Subcutaneous abdominal adipose tissue (tissue), 5 donors: ENCODE measurements around the gene PARP1.

Experiments
- H3K27ac ChIP-seq: one replicate; pipeline ENCODE4 v1.7.0; 2013; ENCODE audit warnings: low read depth, mild to moderate bottlenecking, inconsistent platforms, low read length, moderate library complexity
- H3K27me3 ChIP-seq, 5 donors: one replicate each; pipeline ENCODE4 v1.7.0; 2013; ENCODE audit warnings: low read length in 5 of 5, inconsistent platforms in 1 of 5; ENCODE audit not compliant: control insufficient read depth in 5 of 5, insufficient read depth in 4 of 5
- H3K36me3 ChIP-seq, 5 donors: one replicate each; pipeline ENCODE4 v1.7.0; 2013; ENCODE audit warnings: low read length in 5 of 5; ENCODE audit not compliant: control insufficient read depth in 5 of 5, insufficient read depth in 5 of 5
- H3K4me1 ChIP-seq, 5 donors: one replicate each; pipeline ENCODE4 v1.7.0; 2013; ENCODE audit warnings: low read length in 5 of 5, mild to moderate bottlenecking in 3 of 5, moderate library complexity in 1 of 5; ENCODE audit not compliant: control insufficient read depth in 5 of 5, insufficient read depth in 5 of 5
- H3K4me3 ChIP-seq, 5 donors: one replicate each; pipeline ENCODE4 v1.7.0; 2013; ENCODE audit warnings: low read length in 5 of 5, low read depth in 1 of 5
- H3K9ac ChIP-seq, 5 donors: one replicate each; pipeline ENCODE4 v1.7.0; 2013; ENCODE audit warnings: low read length in 5 of 5, mild to moderate bottlenecking in 4 of 5, moderate library complexity in 3 of 5
- H3K9me3 ChIP-seq, 5 donors: one replicate each; pipeline ENCODE4 v1.7.0; 2013; ENCODE audit warnings: low read length in 5 of 5; ENCODE audit not compliant: control insufficient read depth in 5 of 5
- donor health status: healthy.
- donor health status: healthy.
- donor health status: healthy.
- donor health status: healthy.
- donor health status: healthy.

PARP1 gene

GRCh38 chr1:226322986-226323385 is 84.9 kb downstream of the PARP1 start:
- no peak overlapping the region for H3K4me3 ChIP-seq
- no peaks in the 10 kb centered on the region for H3K36me3 ChIP-seq
- no peaks in the 10 kb centered on the region for H3K9me3 ChIP-seq
- no peak overlapping the region for H3K27ac ChIP-seq
- no peaks in the 10 kb centered on the region for H3K4me1 ChIP-seq
- no peak overlapping the region for H3K9ac ChIP-seq
- H3K27me3 ChIP-seq, result peaks cover 0 to 4% (median 0%) of the 10 kb centered on the region in 5 donors

GRCh38 chr1:226320930-226321329 is 87.0 kb downstream of the PARP1 start:
- Histone ChIP-seq H3K27me3 (peaks cover 0 to 4% (median 0%) of the 10 kb centered on the region in 5 donors), H3K9ac (no peak overlapping the region), H3K4me1 (no peaks in the 10 kb centered on the region), H3K36me3 (no peaks in the 10 kb centered on the region), H3K4me3 (no peak overlapping the region), H3K9me3 (no peaks in the 10 kb centered on the region), H3K27ac (no peak overlapping the region)

- H3K4me1 ChIP-seq, result no peaks in the 10 kb centered on the region
- no peaks in the 10 kb centered on the region for H3K9me3 ChIP-seq
- H3K27me3 ChIP-seq, result peaks cover 0 to 4% (median 0%) of the 10 kb centered on the region in 5 donors
- no peak overlapping the region for H3K27ac ChIP-seq
- H3K4me3 ChIP-seq, result no peak overlapping the region
- H3K9ac ChIP-seq, result no peak overlapping the region
- no peaks in the 10 kb centered on the region for H3K36me3 ChIP-seq
These were observed 89.4 kb downstream of the PARP1 start for GRCh38 chr1:226318471-226318870.

GRCh38 chr1:226314055-226314454 is 93.8 kb downstream of the PARP1 start:
- Histone ChIP-seq H3K9ac (no peak overlapping the region), H3K27ac (no peak overlapping the region), H3K27me3 (no peaks in the 10 kb centered on the region), H3K9me3 (no peaks in the 10 kb centered on the region), H3K4me3 (no peak overlapping the region), H3K4me1 (peaks cover 0 to 9% (median 9%) of the 10 kb centered on the region in 5 donors), H3K36me3 (no peaks in the 10 kb centered on the region)

GRCh38 chr1:226312065-226312464 is 95.8 kb downstream of the PARP1 start:
- Histone ChIP-seq H3K27me3 (no peaks in the 10 kb centered on the region), H3K4me1 (peaks cover 0 to 20% (median 17%) of the 10 kb centered on the region in 5 donors), H3K9ac (no peak overlapping the region), H3K4me3 (no peak overlapping the region), H3K36me3 (no peaks in the 10 kb centered on the region), H3K9me3 (no peaks in the 10 kb centered on the region), H3K27ac (no peak overlapping the region)

- Histone ChIP-seq H3K4me1 (peaks cover 0 to 20% (median 17%) of the 10 kb centered on the region in 5 donors), H3K36me3 (no peaks in the 10 kb centered on the region), H3K4me3 (no peak overlapping the region), H3K27ac (no peak overlapping the region), H3K9ac (no peak overlapping the region), H3K27me3 (no peaks in the 10 kb centered on the region), H3K9me3 (no peaks in the 10 kb centered on the region)
These were observed 96.5 kb downstream of the PARP1 start for GRCh38 chr1:226311376-226311775.
